SH-SY5Y (cell line): Measurements from ENCODE around the gene MAP3K6.

Source experiments
- GATA2 ChIP-seq: IDR thresholded peaks from 2 replicates; pipeline ENCODE4 v1.6.1; 2011; ENCODE audit warnings: mild to moderate bottlenecking, low read depth, low read length
- GATA3 ChIP-seq: IDR thresholded peaks from 2 replicates; pipeline ENCODE4 v1.6.1; 2011; ENCODE audit warnings: low read depth, mild to moderate bottlenecking, low read length, moderate library complexity

Gene MAP3K6

DNA sequence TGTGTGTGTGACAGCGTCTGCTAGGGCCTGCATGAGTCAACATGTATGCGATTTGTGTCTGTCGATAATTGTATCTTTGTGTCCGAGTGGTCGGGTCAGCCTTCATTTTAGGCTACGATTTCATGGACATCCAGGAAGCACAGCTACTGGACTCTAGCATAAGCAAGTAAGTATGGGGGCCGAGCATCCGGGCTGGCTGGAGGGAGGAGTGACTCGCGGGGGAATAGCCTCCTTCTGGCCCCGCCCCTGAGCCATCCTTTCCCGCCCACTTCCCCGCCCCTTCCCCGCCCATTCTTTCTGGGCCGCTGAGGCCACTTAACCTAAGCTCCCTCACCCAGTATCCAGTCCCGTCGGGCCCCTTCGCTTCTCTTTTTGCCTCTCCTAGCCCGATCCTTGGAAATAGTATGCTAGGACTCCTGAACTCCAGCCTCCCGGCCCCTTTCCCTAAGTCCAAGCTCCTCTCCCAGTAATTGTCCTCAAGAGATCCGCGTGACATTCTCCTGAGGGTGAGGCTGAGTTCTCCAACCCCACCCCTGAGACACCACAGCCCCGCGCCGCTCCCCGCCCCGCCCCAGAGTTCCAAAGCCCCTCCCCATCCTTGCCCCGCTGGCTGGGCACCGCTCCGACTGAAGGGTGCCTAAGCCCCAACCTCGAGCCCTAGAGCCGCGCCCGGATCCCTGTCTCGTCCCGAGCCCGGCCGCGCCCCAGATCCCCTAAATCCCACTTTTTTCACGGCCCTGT lies 1.2 kb downstream of the MAP3K6 start:
- TF ChIP-seq GATA3 (no peak), GATA2 (no peak)

DNA sequence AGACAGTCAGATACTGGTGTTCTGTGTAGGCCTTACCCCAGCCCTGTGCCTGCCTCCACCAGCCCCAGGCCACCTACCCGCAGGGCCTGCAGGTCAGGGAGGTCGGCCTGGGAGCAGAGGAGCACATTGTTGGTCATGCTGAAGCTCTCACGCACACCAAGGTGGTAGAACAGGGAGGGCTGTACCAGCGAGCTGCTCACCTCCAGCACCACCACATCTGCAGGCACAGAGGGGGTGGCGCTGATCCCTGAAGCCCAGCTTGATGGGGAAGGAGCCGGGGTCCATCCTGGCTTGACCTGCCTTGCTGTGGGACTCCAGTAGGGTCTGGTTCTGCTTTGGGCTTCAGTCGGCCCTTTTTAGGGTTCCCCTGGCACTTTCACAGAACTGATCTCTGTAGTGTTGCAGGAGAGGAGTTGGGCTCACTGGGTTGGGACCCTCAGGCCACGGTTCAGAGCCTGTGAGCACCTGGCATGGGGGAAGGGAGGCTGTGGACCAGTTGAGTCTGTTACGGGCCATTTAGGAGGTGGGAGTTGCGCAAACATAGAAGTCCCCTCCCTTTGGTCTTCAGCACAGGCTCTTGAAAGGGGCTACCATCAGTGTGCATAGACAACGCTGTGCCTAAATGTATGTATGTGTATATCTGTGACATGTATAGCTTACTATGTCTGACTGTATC lies 1.9 kb downstream of the MAP3K6 start:
- TF ChIP-seq GATA2 (no peak), GATA3 (no peak)

- TF ChIP-seq GATA3 (no peak), GATA2 (no peak)
These were observed 2.7 kb downstream of the MAP3K6 start for GRCh38 chr1:27363766-27364695.

- TF ChIP-seq GATA2: no peak
- TF ChIP-seq GATA3: no peak
These were observed 5.2 kb downstream of the MAP3K6 start for GRCh38 chr1:27361553-27361952.

- TF ChIP-seq GATA3 (no peak), GATA2 (no peak)
These were observed 5.7 kb downstream of the MAP3K6 start for GRCh38 chr1:27361044-27361402.

DNA sequence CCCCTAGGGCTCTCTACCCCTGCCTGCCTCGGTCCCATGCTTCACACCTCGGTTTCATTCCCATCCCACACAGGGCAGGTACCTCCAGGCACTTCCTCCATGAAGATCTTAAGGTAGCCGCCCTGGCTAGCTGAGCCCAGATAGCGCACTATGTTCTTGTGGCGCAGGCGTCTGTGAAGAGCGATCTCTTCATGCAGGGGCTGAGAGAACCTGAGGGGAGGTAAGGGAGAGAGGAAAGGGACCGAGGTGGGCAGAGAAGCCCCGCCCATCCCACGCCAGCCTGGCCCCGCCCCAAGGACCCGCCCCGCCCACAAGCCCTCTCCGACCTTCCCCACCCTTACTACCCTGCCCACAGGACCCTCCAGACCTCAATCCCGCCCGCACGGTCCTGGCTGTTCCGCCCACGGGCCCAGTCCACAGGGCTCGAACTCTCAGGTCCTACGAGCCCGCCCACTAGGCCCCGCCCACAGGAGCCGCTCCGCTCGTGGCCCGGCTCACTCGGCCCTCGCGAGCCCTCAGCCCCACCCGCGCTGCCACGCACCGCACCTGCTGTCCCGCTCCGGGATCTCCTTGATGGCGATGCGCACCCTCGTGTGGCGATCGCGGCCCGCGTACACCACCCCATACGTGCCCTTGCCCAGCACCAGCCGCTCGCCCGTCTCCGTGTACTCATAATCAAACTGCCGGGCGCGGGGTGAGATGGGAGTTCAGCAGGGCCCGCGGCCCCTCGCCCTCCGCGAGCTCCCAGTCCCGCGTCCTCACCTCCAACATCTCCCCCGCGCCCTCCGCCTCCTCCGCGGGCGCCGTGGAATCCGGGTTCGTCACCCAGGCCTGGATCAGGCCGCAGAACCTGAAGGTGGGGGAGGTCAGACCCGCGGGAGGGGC lies 6.4 kb downstream of the MAP3K6 start:
- TF ChIP-seq GATA3: no peak
- TF ChIP-seq GATA2: no peak

GRCh38 chr1:27359822-27360158 lies 7.0 kb downstream of the MAP3K6 start:
- TF ChIP-seq GATA2 (no peak), GATA3 (no peak)

GRCh38 chr1:27358928-27359313 lies 7.8 kb downstream of the MAP3K6 start:
- TF ChIP-seq GATA2: no peak
- no peak for TF ChIP-seq GATA3

GRCh38 chr1:27358038-27358927 lies 8.5 kb downstream of the MAP3K6 start:
- TF ChIP-seq GATA3 (no peak), GATA2 (no peak)

DNA sequence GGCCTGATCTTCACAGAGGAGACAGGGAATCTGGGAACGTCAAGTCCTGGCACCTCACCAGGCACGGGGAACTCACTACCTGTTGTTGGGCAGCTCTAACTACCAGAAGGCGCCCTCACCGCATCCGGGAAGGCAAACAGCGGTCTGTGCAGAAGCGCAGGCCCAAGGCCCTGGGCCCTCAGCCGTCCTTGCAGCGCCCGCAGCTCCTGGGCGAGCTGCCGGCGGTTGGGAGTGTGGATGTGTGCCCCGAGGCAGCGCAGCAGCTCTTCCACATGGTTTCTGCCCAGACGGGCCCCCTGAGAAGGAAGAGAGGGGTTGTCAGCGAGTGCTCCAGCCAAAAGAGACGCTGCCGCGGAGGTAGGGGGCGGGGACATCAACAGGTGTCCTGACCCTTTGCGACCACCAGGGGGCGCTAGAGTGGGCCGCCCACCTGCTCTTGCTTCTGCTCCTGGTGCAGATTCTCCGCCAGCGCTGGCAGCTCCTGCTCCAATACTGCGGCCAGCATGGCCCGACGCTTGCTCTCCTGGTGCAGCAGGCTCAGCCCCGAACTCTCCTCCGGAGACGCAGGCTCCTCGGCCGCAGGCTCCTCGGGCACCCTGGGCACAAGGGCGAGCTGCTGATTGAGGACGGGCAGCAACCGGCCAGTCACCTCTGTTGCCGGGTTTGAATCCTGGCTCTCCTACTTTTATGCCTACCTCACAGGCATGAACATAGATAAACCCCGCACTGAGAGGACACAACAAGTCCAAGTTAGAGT lies 9.3 kb downstream of the MAP3K6 start:
- TF ChIP-seq GATA2: no peak

GRCh38 chr1:27356619-27357280 lies 10.0 kb downstream of the MAP3K6 start:
- TF ChIP-seq GATA2: no peak
- TF ChIP-seq GATA3: no peak

- TF ChIP-seq GATA2 (no peak), GATA3 (no peak)
These were observed 10.5 kb downstream of the MAP3K6 start for GRCh38 chr1:27356277-27356618.
